ENCODE data around the gene ARHGAP22.
A peak's percentile ranks its signal among the peaks of the same experiment; 100 is the strongest.

ARHGAP22 gene

DNA sequence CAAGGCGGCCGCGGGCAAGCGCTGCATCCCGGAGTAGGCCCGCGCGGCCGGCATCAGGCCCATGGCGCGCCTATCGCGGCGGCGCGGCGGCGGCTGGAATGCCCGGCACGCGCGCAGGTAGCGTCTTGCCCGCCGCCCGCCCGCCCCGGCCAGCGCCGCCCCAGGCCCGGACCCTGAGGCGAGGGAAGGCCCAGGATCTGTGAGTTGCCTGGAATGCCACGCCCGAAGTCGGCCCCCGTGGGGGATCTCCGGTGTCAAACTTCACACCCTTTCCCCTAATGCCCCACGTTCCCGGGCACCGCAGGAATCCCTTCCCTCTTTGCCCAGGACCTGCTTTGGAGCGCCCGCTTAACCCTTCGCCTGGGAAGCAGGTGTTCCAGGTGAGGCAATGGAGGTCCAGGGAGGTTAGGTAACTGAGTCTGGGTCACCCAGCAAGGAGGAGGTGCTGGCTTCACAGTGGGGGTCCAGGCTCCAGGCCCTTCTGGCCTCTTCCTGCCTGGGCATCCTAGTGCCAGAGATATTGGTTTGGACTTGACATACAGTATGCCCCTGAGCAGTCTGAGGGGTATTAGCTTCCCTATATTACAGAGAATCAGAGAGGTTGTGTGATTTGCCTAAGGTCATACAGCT, 138.1 kb downstream of the ARHGAP22 start:
- Mint-ChIP-seq H3K9me3 (no peaks in the 10 kb centered on the region), H3K27ac (no peak overlapping the region), H3K36me3 (no peaks in the 10 kb centered on the region), H3K27me3 (no peaks in the 10 kb centered on the region), H3K4me1 (no peaks in the 10 kb centered on the region), H3K4me3 (no peak overlapping the region)
- no peak for ATAC-seq

DNA sequence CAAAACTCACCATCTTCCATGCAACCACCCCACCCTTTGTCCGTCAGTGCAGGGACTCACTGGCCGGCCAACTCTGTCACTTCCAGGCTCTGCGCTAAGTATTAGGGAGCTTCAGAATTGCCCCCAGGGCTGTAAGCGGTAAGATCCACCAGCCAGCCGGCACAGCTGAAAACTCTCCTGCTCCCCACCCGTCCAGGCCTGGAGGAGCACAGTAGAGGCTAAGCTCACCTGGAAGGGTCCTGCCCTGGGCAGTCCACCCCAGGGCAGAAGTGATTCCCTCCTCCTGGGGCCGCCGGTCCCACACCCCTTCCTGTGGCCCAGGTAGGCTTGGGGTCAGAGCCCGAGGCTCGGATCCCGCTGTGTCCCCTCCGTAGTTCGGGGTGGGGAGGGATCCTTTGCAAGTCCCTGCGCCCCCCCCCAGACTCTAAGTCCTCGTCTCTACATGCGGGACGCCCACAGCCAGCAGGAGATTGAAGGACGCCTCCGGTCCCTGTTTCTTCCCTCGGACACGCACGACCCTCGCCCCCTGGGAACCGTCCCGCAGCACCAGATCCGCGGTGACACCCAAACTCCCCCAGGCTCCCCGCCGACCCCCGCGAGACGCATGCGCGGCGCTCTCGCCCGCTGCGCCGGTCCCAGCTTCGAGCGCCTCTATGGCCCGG, 138.9 kb downstream of the ARHGAP22 start:
- Mint-ChIP-seq H3K36me3 (no peaks in the 10 kb centered on the region), H3K27ac (no peak overlapping the region), H3K4me1 (no peaks in the 10 kb centered on the region), H3K27me3 (no peaks in the 10 kb centered on the region), H3K4me3 (no peak overlapping the region), H3K9me3 (no peaks in the 10 kb centered on the region)
- peak; percentile 5 for ATAC-seq

DNA sequence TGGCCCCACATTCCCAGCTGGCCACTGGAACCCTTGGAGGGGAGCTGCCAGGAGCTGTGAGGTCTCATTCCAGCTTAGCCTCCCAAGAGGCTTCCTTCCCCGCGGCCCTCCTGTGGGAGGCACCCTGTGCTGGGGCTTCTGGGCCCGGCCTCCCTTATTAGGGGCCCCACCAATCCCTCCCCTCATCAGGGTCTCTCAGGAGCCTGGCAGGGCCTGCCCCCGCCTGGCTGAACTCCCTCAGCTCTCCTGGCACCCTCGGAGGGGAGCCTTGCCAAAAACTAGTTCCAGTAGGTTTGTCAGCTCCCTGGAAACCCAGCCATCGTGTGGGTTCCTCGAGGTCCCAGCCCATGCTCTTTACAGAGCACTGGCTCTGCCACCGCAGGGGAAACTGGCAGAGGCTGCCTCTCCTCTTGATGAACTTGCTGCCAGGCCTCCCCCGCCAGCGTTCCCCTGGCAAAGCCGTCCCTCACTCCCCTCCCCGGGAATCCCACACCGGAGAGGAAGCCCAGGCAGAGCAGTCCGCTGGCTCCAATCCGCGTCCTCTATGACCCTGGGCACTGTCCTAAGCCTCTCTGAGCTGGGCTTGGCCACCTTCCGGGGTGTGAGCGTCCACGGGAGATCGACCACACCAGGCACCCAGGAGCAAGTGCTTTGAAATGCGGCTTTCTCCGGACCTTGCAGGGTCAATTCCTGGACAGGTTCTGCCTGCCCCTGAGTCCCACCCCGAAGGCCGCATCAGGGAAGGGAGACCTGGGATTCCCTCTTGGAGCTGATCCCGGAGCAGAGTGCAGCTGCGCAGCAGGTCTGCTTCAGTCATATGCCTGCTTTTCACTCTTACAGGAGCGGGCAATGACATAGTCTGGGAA, 139.8 kb downstream of the ARHGAP22 start:
- no peaks in the 10 kb centered on the region for H3K9me3 Mint-ChIP-seq
- ATAC-seq = no peak

DNA sequence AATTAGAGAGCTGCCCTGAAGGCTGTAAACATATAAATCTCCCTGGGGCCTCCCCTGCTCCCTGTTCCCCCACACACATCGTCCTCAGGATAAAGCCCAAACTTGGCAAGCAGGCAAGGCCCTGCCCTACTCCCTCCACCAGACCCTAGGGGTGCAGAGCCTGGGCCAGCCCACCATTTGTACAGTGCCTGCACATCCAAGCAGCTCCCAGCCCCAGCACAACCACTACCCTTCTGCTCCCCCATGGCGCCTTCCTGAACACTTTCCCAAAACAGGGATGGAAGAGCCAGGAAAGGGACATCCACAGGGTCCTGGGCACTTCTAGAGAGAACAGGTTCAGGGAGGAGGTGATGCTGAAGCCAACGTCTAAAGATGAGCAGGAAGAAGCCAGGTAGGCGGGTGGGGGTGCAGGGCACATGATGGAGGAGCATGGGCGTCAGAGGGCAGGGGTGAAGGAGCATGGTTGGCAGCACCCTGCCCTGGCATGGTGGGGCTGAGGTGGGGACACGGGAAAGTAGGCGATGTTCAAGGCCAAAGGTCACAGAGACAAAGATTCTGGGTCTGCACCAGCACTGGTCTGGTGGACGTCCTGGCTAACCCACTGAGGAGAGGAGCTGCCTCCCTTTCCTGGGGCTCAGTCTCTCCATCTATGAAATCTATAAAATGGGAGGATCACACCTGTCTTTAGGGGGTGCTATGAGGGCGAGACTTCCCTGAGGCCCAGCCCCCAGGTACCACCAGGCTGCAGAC, 140.6 kb downstream of the ARHGAP22 start:
- Mint-ChIP-seq H3K9me3 (no peaks in the 10 kb centered on the region), H3K4me1 (no peaks in the 10 kb centered on the region), H3K27ac (no peak overlapping the region), H3K36me3 (no peaks in the 10 kb centered on the region), H3K27me3 (no peaks in the 10 kb centered on the region), H3K4me3 (no peak overlapping the region)
- ATAC-seq = no peak

More for the DNA sequence above, 139.8 kb downstream of the ARHGAP22 start:
- no peaks in the 10 kb centered on the region for H3K27me3 Mint-ChIP-seq
- H3K27ac Mint-ChIP-seq = no peak overlapping the region
- H3K4me3 Mint-ChIP-seq = no peak overlapping the region
- H3K36me3 Mint-ChIP-seq = no peaks in the 10 kb centered on the region
- H3K4me1 Mint-ChIP-seq = no peaks in the 10 kb centered on the region

DNA sequence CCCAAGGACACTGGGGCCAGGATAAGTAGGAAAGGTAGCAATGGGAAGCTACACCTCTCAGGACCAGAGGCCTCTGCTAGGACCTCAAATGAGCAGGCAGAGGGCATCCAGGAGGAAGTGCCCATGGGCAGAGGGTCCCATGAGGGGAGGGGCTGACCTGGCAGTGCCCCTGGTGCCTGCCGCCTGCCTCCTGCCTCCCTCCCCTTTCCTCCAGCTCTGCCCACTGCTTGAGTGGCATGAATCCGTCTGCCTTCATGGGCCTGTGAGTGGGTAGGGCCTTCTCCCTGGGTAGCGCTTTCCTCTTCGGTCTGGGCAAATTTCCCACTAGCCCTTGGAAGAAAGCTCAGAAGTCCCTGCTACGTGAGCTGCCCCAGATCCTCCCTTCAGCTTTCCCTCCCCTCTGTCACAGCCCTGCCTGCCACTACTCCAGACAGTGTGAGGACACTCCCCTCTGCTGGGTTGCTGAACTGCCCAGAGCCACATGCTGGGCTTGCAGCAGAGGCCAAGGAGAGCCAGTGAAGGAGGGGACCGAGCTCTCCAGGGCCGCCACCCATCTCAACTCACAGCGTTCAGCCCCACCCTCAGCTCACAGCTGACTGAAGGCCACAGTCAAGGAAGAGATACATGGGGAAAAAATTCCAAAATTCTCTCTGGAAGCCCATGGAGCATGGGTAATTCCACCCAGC, 141.4 kb downstream of the ARHGAP22 start:
- Mint-ChIP-seq H3K27me3 (no peaks in the 10 kb centered on the region), H3K27ac (no peak overlapping the region), H3K36me3 (no peaks in the 10 kb centered on the region), H3K4me3 (no peak overlapping the region), H3K9me3 (no peaks in the 10 kb centered on the region), H3K4me1 (no peaks in the 10 kb centered on the region)
- no peak for ATAC-seq

DNA sequence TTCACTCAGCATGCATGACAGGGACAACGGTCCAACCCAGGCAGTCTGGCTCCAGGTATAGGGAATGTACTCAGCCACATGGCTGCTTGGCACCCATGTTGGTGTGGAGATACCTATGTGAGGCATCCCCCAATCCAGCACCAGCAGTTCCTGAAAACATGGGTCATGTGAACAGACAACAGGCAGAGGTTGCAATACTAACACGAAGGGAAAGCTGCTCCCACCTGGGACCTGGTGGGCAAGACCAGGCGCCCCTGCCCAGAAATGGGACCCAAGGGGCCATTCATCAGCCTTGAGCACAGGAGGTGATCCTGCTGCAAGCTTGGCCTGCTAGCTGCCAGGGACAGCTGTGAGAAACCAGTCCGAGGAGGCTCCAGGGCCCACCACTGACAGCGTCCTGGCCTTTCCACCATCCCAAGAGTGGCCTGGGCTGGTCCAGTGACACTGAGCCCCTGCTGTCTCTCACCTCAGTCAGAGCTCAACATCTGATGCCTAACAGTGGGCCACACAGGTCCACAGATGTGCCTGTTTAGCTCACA, 142.3 kb downstream of the ARHGAP22 start:
- peaks cover 8% of the 10 kb centered on the region for H3K27me3 Mint-ChIP-seq
- no peaks in the 10 kb centered on the region for H3K9me3 Mint-ChIP-seq
- peaks cover 3% of the 10 kb centered on the region for H3K4me1 Mint-ChIP-seq
- no peaks in the 10 kb centered on the region for H3K36me3 Mint-ChIP-seq
- H3K4me3 Mint-ChIP-seq = no peak overlapping the region
- ATAC-seq = no peak
- H3K27ac Mint-ChIP-seq = no peak overlapping the region

DNA sequence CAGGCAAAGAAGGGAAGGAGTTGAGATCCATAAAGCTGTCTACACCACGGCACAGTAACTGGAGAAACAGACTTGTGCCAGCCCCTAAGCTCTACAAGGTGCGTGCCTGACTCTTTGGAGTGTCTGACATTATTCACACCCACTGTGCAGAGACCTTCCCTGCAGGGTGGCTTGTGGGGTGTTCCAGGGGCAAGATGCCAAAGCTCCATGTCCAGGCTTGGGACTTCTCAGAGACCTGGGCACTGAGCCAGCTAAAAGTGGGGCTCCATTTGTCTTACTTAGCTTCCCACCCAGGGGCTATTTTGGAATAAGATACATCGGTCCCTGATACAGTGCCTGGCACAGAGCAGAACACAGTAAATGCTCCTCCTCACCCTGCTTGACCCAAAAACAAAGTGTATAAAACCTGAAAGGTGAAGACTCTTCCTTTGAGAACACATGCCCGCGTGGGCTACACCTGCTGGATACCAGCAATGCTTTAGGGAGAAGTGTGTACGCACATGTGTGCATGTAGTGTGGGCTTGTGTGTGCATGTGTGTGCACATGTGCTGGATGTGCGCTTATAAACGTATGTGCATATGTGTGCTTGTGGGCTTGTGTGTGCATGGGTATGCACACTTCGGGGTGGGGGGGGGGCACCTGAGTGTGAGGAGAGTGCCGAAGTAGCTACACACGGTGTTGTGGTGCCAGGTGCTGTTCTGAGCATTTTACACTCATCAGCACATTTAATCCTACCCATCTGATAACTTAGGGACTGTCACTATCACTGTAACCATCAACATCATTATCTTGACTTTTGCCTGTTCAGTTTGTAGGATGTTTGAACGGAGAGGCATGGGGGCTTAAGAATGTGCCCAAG, 143.0 kb downstream of the ARHGAP22 start:
- Mint-ChIP-seq H3K4me1 (peaks cover 10% of the 10 kb centered on the region), H3K36me3 (no peaks in the 10 kb centered on the region), H3K4me3 (no peak overlapping the region), H3K27ac (no peak overlapping the region), H3K9me3 (no peaks in the 10 kb centered on the region), H3K27me3 (peaks cover 15% of the 10 kb centered on the region)
- no peak for ATAC-seq

DNA sequence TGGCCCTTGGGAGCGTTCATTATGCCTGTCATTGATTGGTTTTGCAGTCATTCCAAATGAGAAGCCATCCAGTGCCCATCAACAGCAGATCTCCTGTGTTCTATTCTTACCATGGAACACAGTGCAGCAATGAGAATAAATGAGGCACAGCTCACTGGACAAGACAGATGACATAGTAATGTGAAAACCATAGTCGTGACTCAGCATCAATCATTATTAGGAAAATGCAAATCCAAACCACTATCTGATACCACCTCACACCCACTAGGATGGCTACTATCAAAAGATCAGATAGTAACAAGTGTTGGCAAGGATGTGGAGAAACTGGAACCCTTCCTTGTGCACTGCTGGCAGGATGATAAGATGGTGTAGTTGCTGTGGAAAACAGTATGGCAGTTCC, 144.7 kb downstream of the ARHGAP22 start:
- H3K4me3 Mint-ChIP-seq = no peak overlapping the region
- H3K27me3 Mint-ChIP-seq = peaks cover 23% of the 10 kb centered on the region
- no peaks in the 10 kb centered on the region for H3K36me3 Mint-ChIP-seq
- H3K4me1 Mint-ChIP-seq = peaks cover 18% of the 10 kb centered on the region
- no peak overlapping the region for H3K27ac Mint-ChIP-seq
- no peak for ATAC-seq
- no peaks in the 10 kb centered on the region for H3K9me3 Mint-ChIP-seq

DNA sequence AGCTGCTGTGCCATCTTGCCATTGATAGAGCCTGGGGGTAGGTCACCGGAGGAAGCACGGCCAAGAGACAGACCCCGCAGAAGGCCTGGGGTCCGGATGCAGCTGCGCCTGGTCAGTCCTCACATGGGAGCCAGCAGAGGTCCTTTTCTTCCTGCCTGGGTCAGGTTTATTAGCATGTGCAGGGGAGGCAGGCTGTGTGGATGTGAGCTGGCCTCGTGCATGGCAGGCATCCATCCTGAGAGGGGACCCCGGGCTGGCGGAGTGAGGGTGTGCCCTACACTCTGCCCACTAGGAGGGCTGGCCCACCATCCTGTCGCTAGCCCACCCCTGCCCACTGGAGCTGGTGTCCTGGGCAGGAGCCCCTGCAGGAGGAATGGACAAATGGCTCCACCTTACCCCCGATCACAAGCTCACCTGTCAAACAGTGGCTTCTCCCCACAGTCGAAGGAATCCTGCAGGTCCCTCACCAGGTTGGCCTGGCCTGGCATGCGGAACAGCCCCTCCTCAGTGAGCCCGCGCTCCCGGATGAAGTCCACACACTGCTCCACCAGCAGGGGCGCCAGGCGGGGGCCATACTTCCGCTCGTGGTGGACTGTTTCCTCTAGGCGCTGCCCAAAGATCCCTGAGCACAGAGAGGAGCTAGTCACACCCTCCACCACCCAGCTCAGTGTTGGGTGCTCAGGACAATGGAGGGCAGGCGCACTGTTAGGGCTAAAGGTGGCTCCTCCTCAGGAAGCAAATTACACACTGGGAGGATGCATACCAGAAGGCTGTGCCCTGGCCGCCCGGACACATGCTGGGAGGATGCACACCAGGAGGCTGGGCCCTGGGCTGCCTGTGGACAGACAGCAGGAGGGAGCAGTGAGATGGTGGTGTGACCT, 145.4 kb downstream of the ARHGAP22 start:
- H3K4me3 Mint-ChIP-seq = no peak overlapping the region
- peaks cover 18% of the 10 kb centered on the region for H3K4me1 Mint-ChIP-seq
- H3K27ac Mint-ChIP-seq = no peak overlapping the region
- no peaks in the 10 kb centered on the region for H3K36me3 Mint-ChIP-seq
- peaks cover 23% of the 10 kb centered on the region for H3K27me3 Mint-ChIP-seq
- ATAC-seq = no peak
- no peaks in the 10 kb centered on the region for H3K9me3 Mint-ChIP-seq

DNA sequence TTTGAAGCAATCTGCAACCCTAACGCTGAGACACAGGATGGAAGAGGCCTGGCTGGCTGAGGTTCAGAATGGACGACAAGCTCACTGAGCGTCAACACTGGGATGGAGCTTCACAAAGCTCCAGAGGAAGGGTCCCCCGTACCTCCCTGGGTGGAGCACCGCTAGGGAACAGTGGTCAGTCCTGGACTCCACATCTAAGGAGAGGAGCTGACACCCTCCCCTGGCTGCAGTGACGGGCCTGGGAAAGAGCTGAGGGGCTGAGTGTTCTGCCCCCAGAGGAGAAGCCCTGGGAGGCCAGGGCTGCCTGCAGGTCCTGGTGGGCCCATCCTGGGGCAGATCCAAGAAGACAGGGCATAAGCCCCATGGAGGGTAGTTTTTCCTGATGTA, 146.2 kb downstream of the ARHGAP22 start:
- no peak overlapping the region for H3K27ac Mint-ChIP-seq
- ATAC-seq = no peak
- H3K9me3 Mint-ChIP-seq = no peaks in the 10 kb centered on the region
- no peak overlapping the region for H3K4me3 Mint-ChIP-seq
- no peaks in the 10 kb centered on the region for H3K36me3 Mint-ChIP-seq
- H3K27me3 Mint-ChIP-seq = peaks cover 23% of the 10 kb centered on the region
- H3K4me1 Mint-ChIP-seq = peaks cover 18% of the 10 kb centered on the region

DNA sequence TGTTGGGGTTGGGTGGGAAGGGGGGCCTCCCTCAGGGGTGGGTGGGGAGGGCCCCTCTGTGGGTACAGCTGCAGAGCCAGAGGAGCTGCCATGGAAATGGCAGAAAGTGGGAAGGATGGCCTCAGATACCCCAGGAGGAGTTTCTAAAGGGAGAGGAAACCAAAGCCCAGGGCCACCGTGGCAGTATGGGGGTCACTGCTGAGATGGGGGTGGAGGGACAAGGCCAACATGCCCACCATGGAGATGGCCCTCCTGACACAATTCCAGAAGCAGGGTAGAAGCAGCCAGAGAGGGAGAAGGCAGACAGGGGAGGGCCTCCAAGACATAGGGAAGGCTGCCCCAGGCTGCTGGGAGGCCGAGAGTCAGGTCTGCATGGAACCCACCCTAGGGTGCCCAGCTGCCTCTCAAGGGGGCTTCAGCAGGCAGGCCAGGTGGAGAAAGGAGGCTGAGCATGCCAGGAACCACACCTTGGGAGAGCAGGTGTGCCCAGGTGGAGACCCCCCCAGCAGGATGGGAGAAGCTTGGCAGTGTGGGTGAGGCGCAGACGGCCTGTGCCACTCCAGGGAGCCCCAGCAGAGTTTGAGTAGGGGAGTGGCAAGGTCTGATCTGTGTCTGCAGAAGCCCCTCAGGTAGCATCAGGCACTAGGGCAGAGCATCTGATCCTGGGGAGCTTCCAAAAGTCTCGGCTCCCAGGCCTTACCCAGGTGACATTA, 146.8 kb downstream of the ARHGAP22 start:
- H3K4me1 Mint-ChIP-seq = peaks cover 18% of the 10 kb centered on the region
- H3K27ac Mint-ChIP-seq = no peak overlapping the region
- H3K27me3 Mint-ChIP-seq = peaks cover 23% of the 10 kb centered on the region
- H3K36me3 Mint-ChIP-seq = no peaks in the 10 kb centered on the region
- H3K4me3 Mint-ChIP-seq = no peak overlapping the region
- no peak for ATAC-seq
- H3K9me3 Mint-ChIP-seq = no peaks in the 10 kb centered on the region

DNA sequence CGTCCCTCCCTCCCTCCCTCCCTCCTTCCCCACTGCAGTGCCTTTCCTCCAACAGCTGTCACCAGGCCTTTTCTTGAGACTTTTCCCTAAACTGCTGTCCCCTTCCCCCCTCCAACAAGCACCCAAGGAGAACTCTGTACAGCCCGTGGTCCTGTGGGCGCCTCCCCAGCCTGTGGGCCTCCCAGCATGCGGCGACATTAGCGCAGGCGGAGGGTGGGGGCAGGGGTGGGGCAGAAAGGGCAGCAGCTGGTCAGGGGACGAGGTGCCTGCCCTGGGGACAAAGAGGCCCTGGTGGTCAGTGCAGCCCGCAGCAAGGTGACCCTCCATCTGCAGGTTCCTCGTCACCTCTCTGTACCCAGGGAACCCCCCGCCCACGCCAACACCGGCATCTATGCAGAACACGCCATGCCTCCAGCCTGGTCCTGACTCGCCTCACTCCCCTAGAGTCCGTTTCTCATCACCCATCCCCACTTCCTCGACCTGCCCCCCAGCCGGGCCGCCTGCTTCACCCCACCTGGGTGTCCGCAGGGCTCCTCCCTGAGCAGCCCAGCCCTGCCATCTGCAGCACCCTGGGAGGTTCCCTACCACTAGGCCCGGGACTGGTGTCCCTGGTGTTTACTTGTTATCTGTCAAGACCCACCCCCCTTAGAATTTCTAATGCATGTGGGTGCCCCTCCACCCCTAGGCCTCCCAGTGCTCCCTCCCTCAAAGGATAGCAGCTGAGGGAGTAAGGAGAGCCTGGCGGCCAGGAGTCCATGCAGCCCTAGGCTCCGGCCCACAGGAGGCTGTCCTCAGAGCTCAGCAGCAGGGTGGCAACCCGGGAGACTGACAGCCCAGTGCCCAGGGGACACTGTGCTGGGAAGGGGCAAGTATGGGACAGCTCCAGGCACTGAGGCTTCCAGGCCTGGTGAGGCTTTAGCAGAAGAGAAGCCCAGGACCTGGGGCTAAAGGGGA, 147.8 kb downstream of the ARHGAP22 start:
- peaks cover 18% of the 10 kb centered on the region for H3K4me1 Mint-ChIP-seq

More for the DNA sequence above, 147.8 kb downstream of the ARHGAP22 start:
- peaks cover 26% of the 10 kb centered on the region for H3K27me3 Mint-ChIP-seq
- no peaks in the 10 kb centered on the region for H3K36me3 Mint-ChIP-seq
- no peaks in the 10 kb centered on the region for H3K9me3 Mint-ChIP-seq
- ATAC-seq = peak; percentile 53
- H3K4me3 Mint-ChIP-seq = no peak overlapping the region
- H3K27ac Mint-ChIP-seq = peak overlapping the region; percentile 18

All from stimulated activated memory B cell treated with anti-CD40 and anti-IgM and Interleukin-4, amounts not matched to agents 10 μg/mL and 1 μg/mL and 100 μg/mL, for 72 hours (primary cell).